Measurements from ENCODE around the gene CPED1.

The CPED1 gene

DNA sequence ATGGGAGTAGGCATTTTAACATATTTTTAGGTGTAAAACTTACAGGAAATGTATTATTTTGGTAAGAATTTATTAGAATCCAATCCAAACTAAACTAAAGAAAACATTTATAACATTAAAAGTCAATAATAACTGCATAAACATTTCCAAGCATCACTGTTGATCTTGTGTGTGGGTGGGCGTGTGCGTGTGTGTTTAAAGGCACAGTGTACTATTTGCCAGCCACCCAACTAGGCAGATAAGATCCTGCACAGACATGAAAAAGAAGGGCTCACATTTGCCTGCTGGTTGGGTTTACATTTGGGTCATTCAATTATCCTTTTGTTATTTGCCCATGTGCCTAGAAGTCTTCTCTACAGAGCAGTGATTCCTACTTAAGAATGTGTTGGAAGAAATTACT, 309.3 kb downstream of the CPED1 start:
- no peak overlapping the region for H3K4me3 ChIP-seq (ENCODE audit: low read length)
- TF ChIP-seq CTCF (conservative IDR thresholded peaks at IDR 0.05; ENCODE audit: low read length): no peak
- DNase-seq (ENCODE audit: low read depth): no peak

GRCh38 chr7:121298831-121299239, 310.3 kb downstream of the CPED1 start:
- no peak for DNase-seq (ENCODE audit: low read depth)
- TF ChIP-seq CTCF (conservative IDR thresholded peaks at IDR 0.05; ENCODE audit: low read length): no peak
- no peak overlapping the region for H3K4me3 ChIP-seq (ENCODE audit: low read length)

DNA sequence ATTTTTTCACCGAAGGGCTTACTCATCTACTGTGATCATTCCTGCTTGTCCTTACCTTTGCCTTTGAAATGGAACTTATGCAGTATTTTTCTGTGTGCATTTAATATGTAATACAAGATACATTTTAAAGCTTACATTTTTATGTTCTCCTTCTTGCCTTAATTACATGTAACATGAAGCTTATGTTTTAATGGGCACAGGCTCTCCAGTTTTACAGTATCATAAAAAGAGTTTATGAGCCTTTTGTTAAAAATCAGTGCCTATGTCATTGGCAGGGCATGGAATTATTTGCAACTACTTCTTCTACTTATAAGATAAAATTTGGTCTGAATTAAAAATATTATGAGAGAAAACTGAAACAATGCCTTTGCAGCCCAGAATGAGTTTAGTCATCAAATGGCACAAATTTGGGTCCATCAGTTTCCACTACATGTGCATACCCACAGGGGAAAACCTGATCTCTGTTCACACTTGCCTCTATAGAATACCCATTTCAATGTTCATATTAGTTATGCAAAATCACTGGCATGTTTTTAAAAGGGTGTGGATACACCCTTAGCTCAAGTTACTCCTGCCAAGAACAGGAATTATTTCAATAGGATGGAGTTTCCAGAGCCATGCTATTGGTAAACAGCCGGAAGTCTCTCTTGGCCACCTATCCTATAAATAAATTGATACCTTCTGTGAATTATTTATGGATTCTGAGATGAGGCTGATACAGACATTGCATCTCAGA, 312.3 kb downstream of the CPED1 start:
- no peak for TF ChIP-seq CTCF (conservative IDR thresholded peaks at IDR 0.05; ENCODE audit: low read length)
- H3K4me3 ChIP-seq (ENCODE audit: low read length): no peak overlapping the region
- no peak for DNase-seq (ENCODE audit: low read depth)

- no peak for TF ChIP-seq CTCF (conservative IDR thresholded peaks at IDR 0.05; ENCODE audit: low read length)
- H3K4me3 ChIP-seq (ENCODE audit: low read length): no peak overlapping the region
- no peak for DNase-seq (ENCODE audit: low read depth)
Measured at GRCh38 chr7:121301446-121302213, 313.1 kb downstream of the CPED1 start.

DNA sequence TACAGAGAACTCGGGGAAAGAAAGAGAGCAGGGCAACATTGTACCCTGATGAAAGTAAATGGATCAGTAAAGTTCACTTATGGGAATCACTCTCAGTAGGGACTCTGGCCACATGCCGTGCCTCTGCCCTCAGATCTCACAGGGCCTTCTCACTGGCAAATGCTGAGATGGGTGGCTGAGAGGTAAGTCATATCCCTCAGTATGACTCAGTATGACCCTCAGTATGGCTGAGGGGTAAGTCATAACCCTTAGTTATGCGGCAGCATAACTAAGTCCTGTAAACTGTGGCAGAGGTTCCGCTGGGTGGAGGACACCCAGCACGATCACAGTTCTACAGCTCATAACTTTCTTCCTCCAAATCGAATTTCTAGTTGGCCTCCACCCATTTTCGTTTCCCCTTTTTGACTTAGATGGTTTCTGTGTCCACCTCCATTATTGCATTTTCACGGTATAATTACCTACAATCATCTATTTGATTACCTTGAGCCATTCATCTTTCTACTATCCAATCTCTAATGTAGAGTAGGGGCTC, 313.8 kb downstream of the CPED1 start:
- DNase-seq (ENCODE audit: low read depth): peak; percentile 75
- no peak for TF ChIP-seq CTCF (conservative IDR thresholded peaks at IDR 0.05; ENCODE audit: low read length)
- no peak overlapping the region for H3K4me3 ChIP-seq (ENCODE audit: low read length)

DNA sequence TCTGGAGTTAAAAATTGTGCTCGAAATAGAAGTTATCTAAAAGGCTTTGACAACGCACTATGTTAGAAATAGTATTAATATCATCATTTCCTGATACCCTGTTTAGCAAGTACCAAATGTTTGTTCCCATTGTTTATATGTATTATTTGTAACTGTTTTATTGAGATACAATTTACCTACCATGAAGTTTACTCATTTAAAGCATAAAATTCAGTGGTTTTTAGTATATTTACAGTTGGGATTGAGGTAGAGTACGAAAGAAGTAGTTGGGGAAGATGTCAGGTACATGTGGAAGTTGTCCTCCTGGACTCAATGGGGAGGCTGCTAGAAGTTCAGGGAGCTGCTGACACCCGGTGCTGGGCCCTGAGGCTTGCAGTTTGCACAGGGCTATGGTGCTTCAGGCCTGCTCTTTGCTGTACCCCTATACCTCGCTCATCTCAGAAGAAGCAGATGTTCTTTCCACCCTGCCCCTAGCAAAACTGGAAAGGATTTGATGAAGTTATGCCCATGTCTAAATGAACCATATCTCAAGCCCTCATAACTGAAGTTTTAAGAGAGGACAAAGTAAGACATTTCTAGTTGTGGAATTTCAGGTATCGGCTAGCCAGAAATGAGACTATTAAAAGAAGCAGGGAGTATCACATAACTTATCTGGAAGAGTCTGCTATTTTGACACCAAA, 315.1 kb downstream of the CPED1 start:
- no peak for DNase-seq (ENCODE audit: low read depth)
- H3K4me3 ChIP-seq (ENCODE audit: low read length): no peak overlapping the region
- TF ChIP-seq CTCF (conservative IDR thresholded peaks at IDR 0.05; ENCODE audit: low read length): no peak

Measured in AG10803 (cell line).